K562 (cell line): ENCODE measurements around the gene MRPS10. TPM values are rescaled to one million over a fixed set of nuclear protein-coding genes. Genes with fewer than 3 reads are reported as not detected.

Experiments
- BCOR ChIP-seq: fragments of 450-650 bp; IDR thresholded peaks from 2 replicates; pipeline ENCODE4 v1.6.1; 2016
- CAMTA2 ChIP-seq: fragments of 250-450 bp; sonication (Bioruptor Pico); conservative IDR thresholded peaks from 2 replicates; pipeline ENCODE4 v1.5.1; 2022
- GATAD2B ChIP-seq: fragments of 450-650 bp; IDR thresholded peaks from 2 replicates; pipeline ENCODE4 v1.6.1; 2017; ENCODE audit warnings: mild to moderate bottlenecking, borderline replicate concordance
- NFXL1 ChIP-seq: fragments of 450-650 bp; formaldehyde crosslinking; IDR thresholded peaks from 2 replicates; pipeline ENCODE4 v1.4.0; 2021; ENCODE audit warnings: mild to moderate bottlenecking
- PPARD ChIP-seq: fragments of 250-450 bp; sonication (Bioruptor Pico); IDR thresholded peaks from 2 replicates; pipeline ENCODE4 v1.8.0; 2022; ENCODE audit warnings: inconsistent platforms, mild to moderate bottlenecking, moderate library complexity
- SMC3 ChIP-seq: conservative IDR thresholded peaks from 2 replicates; pipeline ENCODE4 v1.6.1; 2011; ENCODE audit warnings: low read depth, low read length, improper control_type of control experiment; ENCODE audit not compliant: insufficient read depth
- ZNF507 ChIP-seq: conservative IDR thresholded peaks from 2 replicates; pipeline ENCODE4 v1.6.1; 2017; ENCODE audit warnings: missing genetic modification characterization, missing compliant biosample characterization
- polyA plus RNA-seq, 8 experiments: library from polyadenylated mRNA; depleted of rRNA in 4 of 8; stranded (reverse) in 5 of 8; unstranded in 3 of 8; fragments of >200 nt; fragmentation: Nextera tagmentation in 2 of 8; fragmentation: Illumina TruSeq in 1 of 8; extraction: Ambion mirVana in 2 of 8; extraction: Trizol in 1 of 8; gene quantifications; 2 replicates each; pipeline versions ENCODE4 v1.2.1 to v1.2.3, GENCODE V29; 2011 to 2014; ENCODE audit warnings: inconsistent platforms in 1 of 8, missing spikeins in 1 of 8
- total RNA-seq, 7 experiments: library from RNA; depleted of rRNA in 6 of 7; stranded (reverse); fragments of >200 nt in 6 of 7; fragmentation: Illumina TruSeq in 2 of 7; extraction: Trizol in 2 of 7; gene quantifications; 2 replicates each; pipeline versions ENCODE4 v1.2.1 to v1.2.3, GENCODE V29; 2011 to 2021; ENCODE audit warnings: low replicate concordance in 1 of 7
- TF ChIP-seq, protein P1 (sequence below): sonication (generic); formaldehyde crosslinking; IDR thresholded peaks from 2 replicates; pipeline ENCODE4 v1.5.0; 2020; ENCODE audit warnings: missing genetic modification reagents
- TF ChIP-seq, protein P2 (sequence below): fragments of 250-450 bp; sonication (Bioruptor Pico); IDR thresholded peaks from 2 replicates; pipeline ENCODE4 v1.5.0; 2021; ENCODE audit warnings: mild to moderate bottlenecking, moderate library complexity
- TF ChIP-seq, protein P3 (sequence below): fragments of 450-650 bp; IDR thresholded peaks from 2 replicates; pipeline ENCODE4 v1.6.1; 2016; ENCODE audit warnings: low read depth

MRPS10 gene
- total and polyA plus RNA-seq, 9 of the 15 experiments (the other 6 are each of a cell fraction or from before 2014, with no cell fraction given), result 48.6 to 166 (median 93.7) TPM

DNA sequence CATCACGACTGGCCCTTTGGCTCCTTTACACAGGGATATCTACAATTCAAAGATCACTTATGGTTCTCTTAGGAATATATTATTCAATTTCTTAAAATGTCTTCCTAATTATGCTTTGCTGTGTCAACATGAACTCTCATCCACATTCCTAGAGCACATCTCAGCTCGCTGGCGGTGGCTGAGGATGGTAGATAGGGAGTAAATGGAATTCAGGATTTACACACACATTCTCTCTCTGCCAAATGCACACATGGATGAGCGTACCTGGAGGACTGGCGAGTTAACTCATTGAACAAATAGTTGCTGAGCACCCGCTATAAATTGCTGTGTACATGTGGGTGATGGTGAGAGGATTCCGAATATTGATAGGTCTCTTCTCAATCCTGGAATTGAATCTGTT lies 4.8 kb upstream of the MRPS10 start (continued):
- TF ChIP-seq, protein P1, sequence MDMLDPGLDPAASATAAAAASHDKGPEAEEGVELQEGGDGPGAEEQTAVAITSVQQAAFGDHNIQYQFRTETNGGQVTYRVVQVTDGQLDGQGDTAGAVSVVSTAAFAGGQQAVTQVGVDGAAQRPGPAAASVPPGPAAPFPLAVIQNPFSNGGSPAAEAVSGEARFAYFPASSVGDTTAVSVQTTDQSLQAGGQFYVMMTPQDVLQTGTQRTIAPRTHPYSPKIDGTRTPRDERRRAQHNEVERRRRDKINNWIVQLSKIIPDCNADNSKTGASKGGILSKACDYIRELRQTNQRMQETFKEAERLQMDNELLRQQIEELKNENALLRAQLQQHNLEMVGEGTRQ (CRISPR knock-in tag), result no peak
- TF ChIP-seq GATAD2B, result no peak
- no peak for TF ChIP-seq BCOR
- TF ChIP-seq SMC3, result no peak
- TF ChIP-seq, protein P2, sequence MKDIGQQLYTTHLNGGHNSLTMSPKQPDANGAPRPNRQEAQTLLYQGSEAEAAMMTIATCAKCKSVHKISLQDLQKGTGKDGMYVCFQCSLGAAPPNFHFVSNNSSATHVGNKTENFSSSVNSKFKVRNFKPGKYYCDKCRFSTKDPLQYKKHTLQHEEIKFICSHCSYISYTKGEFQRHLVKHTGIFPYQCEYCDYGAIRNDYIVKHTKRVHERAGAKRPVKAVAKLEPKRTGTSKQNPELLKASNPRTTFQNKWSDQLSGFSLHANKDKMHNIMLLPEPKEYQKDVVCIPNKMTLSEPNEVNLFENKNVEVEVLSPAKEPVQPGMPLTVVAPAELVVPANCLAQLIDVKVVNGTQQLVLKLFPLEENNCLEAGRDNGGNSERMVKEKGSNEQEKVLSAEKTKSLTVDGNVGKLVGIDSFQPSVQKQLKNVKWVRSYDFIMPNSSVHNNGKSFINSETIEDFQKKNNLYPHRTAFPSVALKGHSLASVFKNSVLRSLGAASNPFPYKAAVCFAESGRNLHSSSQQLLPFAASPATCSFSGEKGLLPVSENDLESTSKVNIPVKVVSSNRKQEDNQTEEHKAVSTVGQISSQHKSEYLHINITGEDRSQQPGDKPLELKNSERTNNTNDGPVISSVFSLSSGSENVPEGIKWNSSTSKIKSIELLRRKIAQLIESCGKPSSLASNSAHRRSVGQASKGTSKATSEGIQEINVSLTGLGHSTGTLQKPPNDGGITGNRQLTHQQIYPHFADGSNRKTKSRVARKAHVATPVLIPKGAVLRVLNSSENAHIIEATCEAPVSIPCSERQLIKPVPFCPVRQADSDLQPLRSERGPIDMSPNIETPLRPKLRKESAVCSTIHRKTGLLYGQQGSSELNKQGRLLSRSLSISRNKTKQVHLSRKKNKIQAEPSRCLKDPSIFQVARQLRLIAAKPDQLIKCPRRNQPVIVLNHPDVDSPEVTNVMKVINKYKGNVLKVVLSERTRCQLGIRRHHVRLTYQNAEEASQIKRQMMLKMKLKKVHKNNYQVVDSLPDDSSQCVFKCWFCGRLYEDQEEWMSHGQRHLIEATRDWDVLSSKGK (CRISPR knock-in tag), result no peak
- no peak for TF ChIP-seq CAMTA2 (CRISPR knock-in tag)
- TF ChIP-seq PPARD (CRISPR knock-in tag), result no peak
- TF ChIP-seq ZNF507, result no peak
- TF ChIP-seq, protein P3, sequence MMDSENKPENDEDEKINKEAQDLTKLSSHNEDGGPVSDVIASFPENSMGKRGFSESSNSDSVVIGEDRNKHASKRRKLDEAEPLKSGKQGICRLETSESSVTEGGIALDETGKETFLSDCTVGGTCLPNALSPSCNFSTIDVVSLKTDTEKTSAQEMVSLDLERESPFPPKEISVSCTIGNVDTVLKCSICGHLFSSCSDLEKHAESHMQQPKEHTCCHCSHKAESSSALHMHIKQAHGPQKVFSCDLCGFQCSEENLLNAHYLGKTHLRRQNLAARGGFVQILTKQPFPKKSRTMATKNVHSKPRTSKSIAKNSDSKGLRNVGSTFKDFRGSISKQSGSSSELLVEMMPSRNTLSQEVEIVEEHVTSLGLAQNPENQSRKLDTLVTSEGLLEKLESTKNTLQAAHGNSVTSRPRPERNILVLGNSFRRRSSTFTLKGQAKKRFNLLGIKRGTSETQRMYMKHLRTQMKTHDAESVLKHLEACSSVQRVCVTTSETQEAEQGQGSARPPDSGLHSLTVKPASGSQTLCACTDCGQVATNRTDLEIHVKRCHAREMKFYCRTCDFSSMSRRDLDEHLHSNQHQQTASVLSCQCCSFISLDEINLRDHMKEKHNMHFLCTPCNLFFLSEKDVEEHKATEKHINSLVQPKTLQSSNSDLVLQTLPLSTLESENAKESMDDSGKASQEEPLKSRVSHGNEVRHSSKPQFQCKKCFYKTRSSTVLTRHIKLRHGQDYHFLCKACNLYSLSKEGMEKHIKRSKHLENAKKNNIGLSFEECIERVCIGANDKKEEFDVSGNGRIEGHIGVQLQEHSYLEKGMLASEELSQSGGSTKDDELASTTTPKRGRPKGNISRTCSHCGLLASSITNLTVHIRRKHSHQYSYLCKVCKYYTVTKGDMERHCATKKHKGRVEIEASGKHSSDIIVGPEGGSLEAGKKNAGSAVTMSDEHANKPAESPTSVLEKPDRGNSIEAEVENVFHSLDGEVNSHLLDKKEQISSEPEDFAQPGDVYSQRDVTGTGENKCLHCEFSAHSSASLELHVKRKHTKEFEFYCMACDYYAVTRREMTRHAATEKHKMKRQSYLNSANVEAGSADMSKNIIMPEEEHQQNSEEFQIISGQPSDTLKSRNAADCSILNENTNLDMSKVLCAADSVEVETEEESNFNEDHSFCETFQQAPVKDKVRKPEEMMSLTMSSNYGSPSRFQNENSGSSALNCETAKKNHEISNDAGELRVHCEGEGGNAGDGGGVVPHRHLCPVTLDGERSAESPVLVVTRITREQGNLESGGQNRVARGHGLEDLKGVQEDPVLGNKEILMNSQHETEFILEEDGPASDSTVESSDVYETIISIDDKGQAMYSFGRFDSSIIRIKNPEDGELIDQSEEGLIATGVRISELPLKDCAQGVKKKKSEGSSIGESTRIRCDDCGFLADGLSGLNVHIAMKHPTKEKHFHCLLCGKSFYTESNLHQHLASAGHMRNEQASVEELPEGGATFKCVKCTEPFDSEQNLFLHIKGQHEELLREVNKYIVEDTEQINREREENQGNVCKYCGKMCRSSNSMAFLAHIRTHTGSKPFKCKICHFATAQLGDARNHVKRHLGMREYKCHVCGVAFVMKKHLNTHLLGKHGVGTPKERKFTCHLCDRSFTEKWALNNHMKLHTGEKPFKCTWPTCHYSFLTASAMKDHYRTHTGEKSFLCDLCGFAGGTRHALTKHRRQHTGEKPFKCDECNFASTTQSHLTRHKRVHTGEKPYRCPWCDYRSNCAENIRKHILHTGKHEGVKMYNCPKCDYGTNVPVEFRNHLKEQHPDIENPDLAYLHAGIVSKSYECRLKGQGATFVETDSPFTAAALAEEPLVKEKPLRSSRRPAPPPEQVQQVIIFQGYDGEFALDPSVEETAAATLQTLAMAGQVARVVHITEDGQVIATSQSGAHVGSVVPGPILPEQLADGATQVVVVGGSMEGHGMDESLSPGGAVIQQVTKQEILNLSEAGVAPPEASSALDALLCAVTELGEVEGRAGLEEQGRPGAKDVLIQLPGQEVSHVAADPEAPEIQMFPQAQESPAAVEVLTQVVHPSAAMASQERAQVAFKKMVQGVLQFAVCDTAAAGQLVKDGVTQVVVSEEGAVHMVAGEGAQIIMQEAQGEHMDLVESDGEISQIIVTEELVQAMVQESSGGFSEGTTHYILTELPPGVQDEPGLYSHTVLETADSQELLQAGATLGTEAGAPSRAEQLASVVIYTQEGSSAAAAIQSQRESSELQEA, result no peak
- no peak for TF ChIP-seq NFXL1
